ENCODE data around the gene MTERF1.
"Not testable (repeated sequence)": the region's sequence is repeated elsewhere in the genome, so short reads cannot be mapped to it uniquely, and the experiment has no call there.

The MTERF1 gene

DNA sequence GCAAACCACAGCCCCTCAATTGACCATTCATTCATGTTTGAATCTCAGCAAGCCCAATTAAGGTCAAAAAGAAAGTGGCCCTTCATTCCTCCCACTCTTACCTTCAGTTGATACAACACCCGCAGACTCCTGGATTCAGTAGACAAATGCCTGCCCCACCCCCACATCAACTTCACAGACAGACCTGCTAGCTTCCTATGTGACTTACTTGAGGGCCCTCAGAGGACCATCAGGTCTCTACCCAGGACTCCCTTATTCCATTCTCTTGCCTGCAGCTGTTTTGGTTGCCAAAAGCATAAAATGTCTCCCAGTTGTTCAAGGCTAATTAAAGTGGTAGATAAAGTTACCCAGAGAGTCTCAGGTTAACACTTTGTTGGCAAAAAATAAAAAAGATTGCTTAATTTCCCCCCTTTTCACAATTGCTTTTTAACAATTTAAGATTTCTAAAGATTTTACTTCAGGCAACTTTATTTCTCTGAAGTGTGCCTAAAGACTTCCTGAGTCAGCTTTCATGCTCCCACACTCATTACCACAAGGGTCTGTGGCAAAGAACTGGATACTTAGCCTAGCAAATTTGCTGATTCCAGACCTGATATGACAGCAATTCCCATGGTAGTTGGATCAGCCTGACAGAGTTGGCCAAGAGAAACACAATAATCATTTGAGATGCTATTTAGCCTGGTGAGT, 3.3 kb upstream of the MTERF1 start:
- no peak for DNase-seq (ENCODE audit: low read depth)

DNA sequence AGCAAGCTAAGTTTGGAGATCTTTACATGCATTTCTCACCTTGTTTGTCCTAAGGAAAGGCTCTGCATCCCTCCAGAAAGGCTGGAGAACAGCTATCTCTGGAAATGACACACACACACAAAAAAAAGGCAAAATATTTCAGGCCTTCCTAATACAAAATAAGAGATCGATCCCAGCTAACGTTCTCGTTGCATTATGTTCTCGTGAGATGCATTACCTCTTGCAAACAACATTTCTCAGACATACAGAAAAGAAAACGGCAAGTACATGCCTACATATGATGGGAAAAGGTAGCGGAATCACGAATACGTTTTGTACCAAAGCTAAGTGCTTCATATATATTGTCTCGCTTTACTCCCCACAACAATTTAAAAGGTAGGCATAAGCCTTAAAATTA, 488 bp downstream of the MTERF1 start:
- no peak for DNase-seq (ENCODE audit: low read depth)

DNA sequence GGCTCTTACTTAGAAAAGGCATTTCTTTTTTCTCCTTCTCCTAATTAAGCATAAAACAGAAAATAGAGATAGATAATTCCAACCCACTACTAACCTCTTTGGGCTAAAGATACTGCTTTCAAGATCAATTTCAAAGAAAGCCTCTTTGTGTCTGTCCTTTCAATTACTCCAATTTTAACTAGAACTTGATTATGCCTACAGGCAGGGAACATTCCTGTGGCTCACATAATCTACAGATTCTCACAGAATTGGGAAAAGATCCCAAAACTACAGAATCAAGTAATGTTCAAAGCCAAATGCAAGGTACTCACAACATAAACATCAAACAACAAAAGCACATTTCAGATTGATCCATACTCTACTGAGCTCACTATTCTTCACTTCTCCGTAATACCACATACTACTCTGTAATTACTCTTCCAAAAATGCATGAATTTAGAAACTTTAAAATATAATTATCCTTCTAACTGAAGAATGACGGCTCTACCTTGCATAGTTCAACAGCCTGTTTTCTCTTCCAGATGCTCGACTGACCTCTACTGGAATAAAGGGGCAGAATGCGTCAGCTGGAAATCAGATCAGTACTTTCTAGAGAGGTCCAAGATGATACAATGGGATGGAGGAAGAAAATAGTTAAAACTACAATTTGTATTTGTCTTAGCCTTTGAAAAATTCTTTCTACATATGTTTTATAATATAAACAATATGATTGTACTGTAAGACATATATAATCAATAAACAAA, 3.9 kb downstream of the MTERF1 start:
- no peak for DNase-seq (ENCODE audit: low read depth)

DNA sequence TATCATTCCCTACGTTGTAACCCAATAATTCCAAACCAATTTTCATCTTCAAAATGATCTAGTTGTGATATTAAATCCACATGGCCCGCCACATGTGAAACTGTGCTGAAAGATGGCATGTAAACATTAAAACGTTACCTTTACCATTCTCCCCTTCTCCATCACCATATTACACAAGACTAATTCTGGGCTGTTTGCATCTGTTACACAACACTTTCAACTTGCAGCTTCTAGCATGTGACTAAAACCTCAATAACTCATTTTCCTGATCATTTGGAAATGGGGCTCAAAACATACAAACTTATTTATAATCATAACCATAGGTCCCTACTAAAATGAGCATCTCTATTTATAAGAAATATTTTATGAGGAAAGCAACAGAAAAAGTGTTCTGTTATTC, 4.7 kb downstream of the MTERF1 start:
- DNase-seq (ENCODE audit: low read depth) = no peak

DNA sequence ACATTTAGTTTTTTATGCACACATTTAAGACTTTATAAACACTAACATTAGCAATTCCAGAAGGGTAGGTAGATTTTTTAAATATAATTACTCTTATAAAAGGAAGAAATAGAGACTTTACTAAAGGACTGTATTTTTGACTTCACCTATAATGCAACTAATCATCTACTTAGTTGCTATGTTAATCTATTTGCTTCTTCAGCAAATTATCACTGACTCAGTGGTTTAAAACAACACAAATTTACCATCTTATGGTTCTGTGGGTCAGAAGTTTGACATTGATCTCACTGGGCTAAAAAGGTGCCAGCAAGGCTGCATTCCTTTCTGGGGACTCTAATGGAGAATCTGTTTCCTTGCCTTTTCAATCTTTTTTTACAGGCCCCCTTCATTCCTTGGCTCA, 7.6 kb downstream of the MTERF1 start:
- no peak for DNase-seq (ENCODE audit: low read depth)

DNA sequence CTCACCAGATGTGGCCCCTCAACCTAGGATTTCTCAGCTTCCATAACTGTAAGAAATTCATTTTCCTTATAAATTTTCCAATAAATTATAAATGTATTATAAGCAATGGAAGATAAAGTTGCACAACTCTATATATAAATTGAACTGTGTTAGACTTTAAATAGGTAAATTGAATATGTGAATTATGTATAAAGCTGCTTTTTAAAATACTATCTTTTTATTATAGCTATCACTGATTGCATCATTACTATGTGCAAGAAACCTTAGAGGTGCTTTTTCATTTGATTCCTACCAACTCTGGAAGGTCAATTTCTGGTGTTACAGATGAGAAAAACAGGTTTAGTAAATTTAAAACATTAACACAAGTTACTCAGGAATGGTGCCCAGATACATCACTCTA, 8.4 kb downstream of the MTERF1 start:
- DNase-seq (ENCODE audit: low read depth) = no peak

DNA sequence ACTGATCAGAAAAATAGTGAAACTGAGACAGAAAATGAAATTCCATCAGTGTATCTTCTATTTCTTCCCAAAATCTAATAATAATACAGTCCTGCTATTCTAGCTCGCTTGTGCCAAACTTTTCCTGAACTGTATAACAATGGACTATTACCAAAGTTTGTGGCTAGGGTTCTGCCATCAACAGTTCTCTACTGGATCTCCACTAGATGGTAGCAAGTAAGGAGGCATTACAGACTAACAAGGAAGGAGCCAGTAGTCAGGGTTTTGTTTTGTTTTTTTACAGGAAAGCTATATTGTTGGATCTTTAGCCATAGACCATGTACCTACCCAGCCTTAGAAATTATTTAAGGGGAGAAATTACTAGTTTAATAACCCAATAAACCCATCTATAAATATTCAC, 10.8 kb downstream of the MTERF1 start:
- no peak for DNase-seq (ENCODE audit: low read depth)

DNA sequence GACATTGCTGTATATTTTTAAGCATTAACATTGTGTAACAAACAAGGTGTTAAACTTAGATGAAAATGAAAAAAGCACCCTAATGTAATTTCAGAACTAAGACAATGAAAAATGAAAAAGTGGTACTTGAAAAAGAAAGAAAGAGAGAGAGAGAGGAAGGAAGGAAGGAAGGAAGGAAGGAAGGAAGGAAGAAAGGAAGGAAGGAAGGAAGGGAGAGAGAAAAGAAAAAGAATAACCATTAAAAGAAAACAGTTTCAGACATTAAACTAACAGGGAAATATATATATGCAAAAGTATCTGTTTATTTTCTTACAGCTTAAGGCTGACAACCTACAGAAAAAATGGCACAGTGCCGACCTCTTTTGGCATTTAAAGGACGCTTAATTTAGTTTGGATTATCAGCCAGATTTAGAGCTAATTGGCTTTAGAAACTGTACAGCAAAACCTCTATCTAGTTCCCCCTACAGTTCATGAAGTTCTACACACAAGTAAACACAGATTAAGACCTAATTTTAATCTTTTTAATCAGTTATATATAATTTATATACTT, 13.8 kb downstream of the MTERF1 start:
- no peak for DNase-seq (ENCODE audit: low read depth)

DNA sequence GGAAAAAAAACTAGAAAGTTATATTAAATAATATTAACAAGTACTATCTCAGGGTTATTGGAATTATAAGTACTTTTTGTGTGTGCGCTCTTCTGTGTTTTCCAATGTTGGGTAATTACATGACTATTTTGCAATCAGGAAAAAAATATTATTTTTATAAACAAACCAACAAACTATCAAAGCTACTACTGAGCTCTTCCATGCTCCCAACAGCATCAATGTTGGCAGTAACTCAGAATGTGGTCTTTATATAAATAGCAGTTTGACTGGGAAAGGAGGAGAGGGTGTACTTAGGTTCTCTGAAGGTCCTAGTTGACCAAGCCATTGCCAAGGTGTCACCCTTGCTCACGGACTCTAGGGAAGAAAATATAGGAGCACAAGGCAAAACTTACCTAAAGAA, 15.0 kb downstream of the MTERF1 start:
- DNase-seq (ENCODE audit: low read depth) = no peak

DNA sequence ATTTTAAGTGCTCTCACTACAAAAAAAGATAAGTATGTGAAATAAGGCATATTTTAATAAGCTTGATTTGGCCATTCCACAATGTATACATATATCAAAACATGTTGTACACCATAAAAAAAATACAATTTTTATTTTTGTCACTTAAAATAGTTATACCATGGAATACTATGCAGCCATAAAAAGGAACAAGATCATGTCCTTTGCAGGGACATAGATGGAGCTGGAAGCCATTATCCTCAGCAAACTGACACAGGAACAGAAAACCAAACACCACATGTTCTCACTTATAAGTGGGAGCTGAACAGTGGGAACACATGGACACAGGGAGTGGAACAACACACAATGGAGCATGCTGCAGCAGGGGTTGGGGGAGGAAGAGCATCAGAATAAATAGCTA, 15.9 kb downstream of the MTERF1 start:
- DNase-seq (ENCODE audit: low read depth) = not testable (repeated sequence)

DNA sequence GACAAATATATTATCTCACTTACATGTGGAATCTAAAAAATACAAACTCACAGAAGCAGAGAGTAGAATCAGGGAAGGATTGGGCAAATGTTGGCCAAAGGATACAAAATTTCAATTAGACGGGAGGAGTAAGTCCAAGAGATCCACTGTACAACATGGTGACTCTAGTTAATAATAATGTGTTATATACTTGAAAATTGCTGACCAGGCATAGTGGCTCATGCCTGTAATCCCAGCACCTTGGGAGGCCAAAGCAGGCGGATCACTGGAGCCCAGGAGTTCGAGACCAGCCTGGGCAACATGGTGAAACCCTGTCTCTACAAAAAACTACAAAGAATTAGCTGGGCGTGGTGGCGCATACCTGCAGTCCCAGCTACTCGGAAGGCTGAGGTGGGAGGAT, 16.4 kb downstream of the MTERF1 start:
- no peak for DNase-seq (ENCODE audit: low read depth)

DNA sequence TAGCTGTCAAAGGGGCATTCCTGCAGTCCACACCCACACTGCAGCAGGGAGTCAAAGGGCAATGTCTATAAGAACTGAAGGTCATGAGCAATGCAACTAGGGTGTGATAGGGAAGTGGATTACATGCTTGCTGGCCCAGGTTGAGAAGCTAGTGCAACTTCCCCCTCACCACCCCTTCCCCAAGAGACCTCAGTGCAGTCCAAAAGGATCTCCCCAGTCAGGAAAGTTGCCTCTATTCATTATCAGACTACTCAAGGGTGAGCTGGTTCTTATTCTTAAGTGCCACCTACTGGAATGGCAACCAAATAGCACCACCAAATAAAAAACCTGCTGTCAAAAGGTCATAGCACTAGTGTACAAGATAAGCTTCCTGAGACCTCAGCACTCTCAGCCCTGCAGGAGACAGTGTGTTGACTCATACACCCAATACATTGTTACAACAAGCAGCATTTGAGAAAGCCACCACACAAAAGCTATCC, 28.2 kb downstream of the MTERF1 start:
- DNase-seq (ENCODE audit: low read depth) = no peak

DNA sequence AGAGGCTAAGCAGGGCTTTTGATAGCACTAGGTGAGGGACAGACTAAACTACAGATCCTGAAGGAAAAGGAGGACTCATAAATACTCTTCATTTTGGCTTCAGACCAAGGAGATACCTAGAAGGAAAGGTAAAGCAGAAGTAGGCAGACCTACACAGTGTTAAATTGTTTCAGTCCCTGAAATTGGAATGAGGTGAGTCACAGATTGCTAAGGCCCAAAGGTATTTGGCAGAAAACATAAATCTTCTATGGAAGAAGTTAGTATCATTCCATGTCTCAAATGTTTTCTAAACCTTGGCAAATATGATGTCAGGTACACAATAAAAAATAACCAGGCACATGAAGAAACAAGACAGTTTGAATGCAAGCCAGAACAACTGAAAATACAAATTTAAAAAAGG, 30.0 kb downstream of the MTERF1 start:
- DNase-seq (ENCODE audit: low read depth) = no peak

DNA sequence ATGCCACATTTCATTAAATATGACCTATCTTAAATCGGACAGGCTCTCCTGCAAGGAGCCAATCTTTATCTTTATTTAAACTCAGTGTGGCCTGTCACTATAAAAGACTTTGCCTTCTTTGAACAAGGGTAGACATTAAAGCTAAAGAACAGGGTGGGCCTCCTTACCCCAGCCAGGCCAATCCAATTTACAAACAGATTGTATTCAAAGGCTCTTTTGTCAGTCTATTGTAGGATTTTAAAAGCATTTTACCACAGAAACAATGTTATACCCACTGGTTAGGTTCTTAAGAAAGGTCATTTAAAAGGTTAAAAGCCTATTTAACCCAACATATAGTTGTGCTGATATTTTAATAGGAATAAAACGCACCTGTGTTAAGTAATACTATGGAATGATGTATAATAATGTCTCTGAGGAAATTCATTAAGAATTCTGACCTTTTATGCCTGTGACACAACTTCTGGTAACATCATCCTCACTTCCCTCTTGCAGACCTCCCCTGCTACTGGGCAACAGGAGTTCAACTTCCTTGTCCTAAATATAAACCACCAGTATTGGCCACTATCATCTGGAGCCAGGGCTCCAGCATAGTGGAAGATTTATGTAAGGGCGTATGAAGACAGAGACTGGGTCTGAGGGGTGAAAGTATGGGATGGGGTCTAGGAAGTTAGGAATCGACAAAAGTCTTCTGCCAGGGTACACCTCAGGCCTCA, 32.5 kb downstream of the MTERF1 start:
- DNase-seq (ENCODE audit: low read depth) = no peak

DNA sequence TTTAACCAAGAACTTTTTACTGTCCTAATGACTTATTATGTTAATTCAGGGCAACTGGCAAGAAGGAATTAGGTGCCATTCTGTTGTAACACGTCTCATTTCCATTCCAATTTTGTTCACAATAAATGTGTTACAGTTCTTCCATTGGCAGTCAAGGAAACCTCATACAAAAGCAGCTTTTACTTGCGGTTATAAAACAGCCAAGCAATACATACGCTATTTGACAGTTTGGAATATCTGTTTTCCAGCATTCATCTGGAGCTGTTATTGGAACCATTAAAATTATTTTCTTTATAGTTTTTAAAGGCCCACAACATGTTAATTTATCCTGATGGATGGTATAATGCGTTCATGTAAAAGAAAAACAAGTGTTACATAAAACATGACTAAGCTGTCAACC, 33.3 kb downstream of the MTERF1 start:
- no peak for DNase-seq (ENCODE audit: low read depth)

DNA sequence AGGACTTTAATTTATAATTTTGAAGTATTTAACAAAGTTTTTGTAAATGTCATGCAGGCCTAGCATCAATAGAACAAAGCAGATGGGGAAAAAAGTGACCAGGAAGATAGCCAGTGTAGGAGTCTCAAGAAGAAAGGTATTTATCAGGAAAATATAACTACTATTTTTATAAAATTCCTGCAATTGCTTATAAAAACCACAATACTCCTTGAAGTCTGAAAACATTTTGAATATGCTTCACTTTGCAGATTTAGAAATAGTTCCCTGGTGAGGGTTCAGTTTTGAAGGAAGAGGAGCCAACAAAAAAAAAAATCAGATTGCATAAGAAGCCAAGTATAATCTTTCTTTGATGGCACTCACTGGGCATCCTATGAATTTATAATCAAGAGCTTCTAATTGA, 34.1 kb downstream of the MTERF1 start:
- DNase-seq (ENCODE audit: low read depth) = no peak

DNA sequence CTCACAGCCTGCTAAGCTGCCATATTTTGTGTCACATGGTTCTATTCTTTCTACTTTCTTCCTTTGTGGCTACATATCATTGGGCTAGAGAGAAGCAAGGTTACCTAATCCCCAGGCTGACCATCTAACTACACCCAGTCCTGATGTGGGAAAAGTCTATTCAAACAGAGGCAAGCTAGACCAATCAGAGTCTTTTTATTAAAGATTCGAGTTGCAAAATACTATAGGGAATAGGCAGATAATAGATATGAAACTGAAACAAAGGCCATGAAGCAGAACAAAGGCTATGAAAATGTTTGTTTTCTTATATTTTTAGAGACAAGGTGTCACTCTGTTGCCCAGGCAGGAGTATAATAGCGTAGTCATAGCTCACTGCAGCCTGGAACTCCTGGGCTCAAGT, 36.7 kb downstream of the MTERF1 start:
- DNase-seq (ENCODE audit: low read depth) = no peak

DNA sequence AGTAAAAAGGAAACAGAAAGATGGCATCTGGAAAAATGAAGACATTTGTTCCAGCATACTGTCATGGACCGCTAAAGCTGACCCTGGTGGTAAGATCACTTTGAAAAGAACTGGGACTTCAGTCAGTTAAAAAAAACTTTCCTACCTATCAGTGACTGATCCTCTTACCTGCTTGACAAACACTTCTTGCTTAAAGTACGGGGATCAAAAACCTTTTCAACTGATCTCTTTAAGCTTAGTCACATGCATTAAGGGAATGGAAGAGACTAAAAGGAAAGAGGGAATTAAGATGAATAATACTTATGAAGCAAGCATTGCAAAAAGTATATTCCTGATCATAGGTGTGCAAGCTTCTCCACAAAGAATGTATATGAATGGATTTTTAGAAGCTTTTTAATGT, 42.1 kb downstream of the MTERF1 start:
- no peak for DNase-seq (ENCODE audit: low read depth)

DNA sequence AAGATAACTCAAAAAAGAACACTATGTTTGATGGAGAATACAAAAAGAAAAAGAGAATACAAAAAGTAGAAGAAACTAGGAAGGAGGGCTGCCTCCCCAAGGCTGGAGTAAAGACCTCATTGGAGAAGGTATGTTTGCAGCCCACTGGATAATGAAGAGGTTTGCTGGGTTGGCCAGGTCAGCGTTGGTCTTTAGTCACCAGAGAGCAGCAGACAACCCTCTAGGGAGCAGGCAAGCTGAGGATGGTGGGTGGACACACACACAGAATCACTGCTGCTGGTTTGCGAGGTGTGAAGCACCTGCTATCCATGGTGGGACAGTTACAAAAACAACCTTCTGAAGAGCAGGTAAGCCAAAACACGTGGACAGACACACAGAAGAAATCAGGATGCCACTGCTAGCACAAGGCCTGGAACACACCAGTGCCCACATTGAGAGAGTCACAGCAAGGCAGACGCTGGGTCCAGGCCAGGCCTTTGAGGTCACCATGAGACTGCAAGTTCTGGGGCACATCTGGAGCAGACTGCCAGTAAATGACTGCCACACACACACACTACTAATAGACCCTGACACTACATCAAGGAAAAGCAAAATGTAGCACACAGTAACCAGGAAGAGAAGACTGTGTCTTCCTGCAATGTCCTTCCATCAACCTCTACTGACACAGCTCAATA, 43.0 kb downstream of the MTERF1 start:
- no peak for DNase-seq (ENCODE audit: low read depth)

DNA sequence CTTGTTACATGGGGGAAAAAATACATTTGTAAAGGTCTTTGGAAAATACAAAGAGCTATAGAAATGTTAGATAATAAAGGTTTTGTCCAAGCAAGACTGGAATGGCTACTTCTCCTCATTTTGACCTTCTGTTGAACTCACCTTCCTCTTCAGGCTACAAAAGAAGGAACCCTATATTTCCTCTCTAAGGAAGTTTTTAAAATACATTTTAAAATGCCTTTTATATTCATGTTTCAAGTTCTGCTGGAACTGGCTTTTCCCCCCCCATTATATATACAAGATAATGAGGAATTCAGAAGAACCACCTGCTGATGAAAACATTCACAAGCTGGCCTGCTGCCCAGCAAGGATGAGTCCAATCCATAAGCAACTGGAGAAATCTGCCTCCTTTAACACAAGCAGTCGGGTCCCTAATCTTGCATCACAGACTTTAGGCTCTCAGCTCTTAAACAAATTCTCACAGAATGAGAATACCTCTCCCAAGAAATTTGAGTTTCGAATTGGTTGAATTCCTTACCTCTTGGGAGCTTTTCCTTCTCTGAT, 44.6 kb downstream of the MTERF1 start:
- DNase-seq (ENCODE audit: low read depth) = no peak

DNA sequence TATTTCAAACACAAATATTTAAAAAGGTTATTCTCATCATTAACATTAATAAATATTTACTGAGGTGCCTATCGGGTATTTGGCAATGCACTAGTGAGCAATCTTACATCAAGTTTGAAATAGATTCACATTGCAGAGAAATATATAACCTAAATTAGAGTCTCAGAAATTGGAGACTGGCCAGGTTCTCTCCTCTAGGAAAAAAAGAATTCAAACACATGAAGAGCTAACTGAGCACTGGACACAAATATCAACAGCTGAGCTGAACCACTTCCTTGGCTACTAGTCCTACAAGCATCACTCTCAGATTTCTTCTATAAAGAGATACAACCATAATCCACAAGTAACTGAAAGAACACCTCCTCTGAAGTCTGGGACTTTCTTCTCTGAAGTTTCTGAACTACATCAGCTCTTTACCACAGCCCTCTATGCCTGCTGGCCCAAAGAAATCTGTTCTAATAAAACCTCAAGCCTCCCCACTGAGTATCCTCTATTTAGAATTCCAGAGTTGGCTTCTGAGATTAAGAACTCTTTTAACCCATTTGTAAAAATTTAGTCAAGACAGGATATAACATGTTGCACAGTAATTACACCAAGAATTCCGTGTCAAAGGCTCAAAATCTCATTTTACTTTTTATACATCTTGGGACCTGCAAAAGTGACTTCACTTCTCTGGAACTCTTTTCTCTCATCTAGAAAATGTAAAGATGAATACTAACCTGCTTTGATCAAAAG, 45.2 kb downstream of the MTERF1 start:
- no peak for DNase-seq (ENCODE audit: low read depth)

Measured in activated T-helper 9 cell treated with anti-CD3 and anti-CD28 coated beads, Interleukin-2, amount 50 U/mL, for 16 hours (primary cell).